CD14-positive monocyte (primary cell): Measurements from ENCODE around the gene CRB2. TPM values are rescaled to one million over a fixed set of nuclear protein-coding genes. Genes with fewer than 3 reads are reported as not detected.

ENCODE experiments used
- DNase-seq, 3 donors: peaks; one replicate each; pipeline ENCODE4 v3.0.0-alpha.2; 2011 to 2022
- H2AFZ ChIP-seq: 2 replicates; pipeline ENCODE4 v1.6.0; 2012; ENCODE audit warnings: mild to moderate bottlenecking, low read depth, low read length, inconsistent platforms; ENCODE audit not compliant: insufficient read depth, poor library complexity, severe bottlenecking
- H3K27ac ChIP-seq, 2 donors: 1 replicate in 1 of 2; 2 replicates in 1 of 2; pipeline ENCODE4 v1.5.1; 2012 to 2013; ENCODE audit warnings: low read length in 2 of 2, control low read depth in 1 of 2, inconsistent platforms in 1 of 2, low read depth in 1 of 2, mild to moderate bottlenecking in 1 of 2
- H3K27me3 ChIP-seq, 2 donors: one replicate each; pipeline versions ENCODE4 v1.6.0 to v1.6.1; 2011 to 2013; ENCODE audit warnings: low read length in 2 of 2; ENCODE audit not compliant: control insufficient read depth in 2 of 2, insufficient read depth in 2 of 2
- H3K36me3 ChIP-seq, 2 donors: replicated peaks in 1 of 2; 1 replicate in 1 of 2; 2 replicates in 1 of 2; pipeline versions ENCODE4 v1.5.1 to v1.6.1; 2012 to 2013; ENCODE audit warnings: low read length in 2 of 2, control low read depth in 1 of 2, inconsistent platforms in 1 of 2, mild to moderate bottlenecking in 1 of 2; ENCODE audit not compliant: insufficient read depth in 2 of 2, control insufficient read depth in 1 of 2
- H3K4me1 ChIP-seq, 2 donors: 1 replicate in 1 of 2; 2 replicates in 1 of 2; pipeline versions ENCODE4 v1.5.1 to v1.6.1; 2012 to 2013; ENCODE audit warnings: low read length in 2 of 2, control low read depth in 1 of 2, inconsistent platforms in 1 of 2, mild to moderate bottlenecking in 1 of 2, moderate library complexity in 1 of 2; ENCODE audit not compliant: insufficient read depth in 2 of 2, control insufficient read depth in 1 of 2
- H3K4me2 ChIP-seq: replicated peaks from 2 replicates; pipeline ENCODE3; 2012; ENCODE audit warnings: low read length, moderate library complexity, mild to moderate bottlenecking; ENCODE audit not compliant: poor library complexity, severe bottlenecking; ENCODE audit errors: extremely low read depth
- H3K4me3 ChIP-seq, 3 experiments: fragments of 200-600 bp in 1 of 3; sonication (generic) in 1 of 3; replicated peaks in 1 of 3; 1 replicate in 2 of 3; 2 replicates in 1 of 3; pipeline ENCODE4 v1.5.1; 2011 to 2013; ENCODE audit warnings: low read length in 3 of 3, mild to moderate bottlenecking in 3 of 3, control low read depth in 2 of 3, low read depth in 2 of 3, inconsistent platforms in 1 of 3, moderate library complexity in 1 of 3
- H3K79me2 ChIP-seq: 2 replicates; pipeline ENCODE4 v1.6.0; 2012; ENCODE audit warnings: mild to moderate bottlenecking, control low read depth, inconsistent platforms, low read length, moderate library complexity; ENCODE audit not compliant: insufficient read depth
- H3K9ac ChIP-seq: 2 replicates; pipeline ENCODE4 v1.6.0; 2017; ENCODE audit warnings: low read length, mild to moderate bottlenecking; ENCODE audit not compliant: insufficient read depth, poor library complexity, severe bottlenecking
- H3K9me3 ChIP-seq, 2 donors: replicated peaks in 1 of 2; 1 replicate in 1 of 2; 2 replicates in 1 of 2; pipeline versions ENCODE4 v1.5.1 to v1.6.1; 2012 to 2013; ENCODE audit warnings: low read length in 2 of 2, control low read depth in 1 of 2; ENCODE audit not compliant: control insufficient read depth in 1 of 2, insufficient read depth in 1 of 2
- H4K20me1 ChIP-seq: 2 replicates; pipeline ENCODE4 v1.6.0; 2012; ENCODE audit warnings: mild to moderate bottlenecking, low read length, control low read depth, moderate library complexity; ENCODE audit not compliant: insufficient read depth
- H3K27ac Mint-ChIP-seq, 7 donors: one replicate each; pipeline ENCODE4 v1.8.0; 2020; ENCODE audit warnings: mild to moderate bottlenecking in 7 of 7, mixed read lengths in 7 of 7, moderate library complexity in 6 of 7, inconsistent platforms in 2 of 7
- H3K27me3 Mint-ChIP-seq, 3 donors: one replicate each; pipeline ENCODE4 v1.8.0; 2021 to 2022; ENCODE audit warnings: low read depth in 3 of 3, mild to moderate bottlenecking in 3 of 3, mixed read lengths in 3 of 3, moderate library complexity in 3 of 3, inconsistent platforms in 1 of 3
- H3K36me3 Mint-ChIP-seq, 2 donors: one replicate each; pipeline ENCODE4 v1.8.0; 2020; ENCODE audit warnings: mixed read lengths in 2 of 2, inconsistent platforms in 1 of 2, mild to moderate bottlenecking in 1 of 2
- H3K4me1 Mint-ChIP-seq: one replicate; pipeline ENCODE4 v1.8.0; 2020; ENCODE audit warnings: mild to moderate bottlenecking, mixed read lengths
- H3K4me3 Mint-ChIP-seq, 2 donors: one replicate each; pipeline ENCODE4 v1.8.0; 2020; ENCODE audit warnings: mild to moderate bottlenecking in 2 of 2, mixed read lengths in 2 of 2, moderate library complexity in 1 of 2
- H3K9me3 Mint-ChIP-seq, 7 donors: one replicate each; pipeline ENCODE4 v1.8.0; 2020 to 2022; ENCODE audit warnings: mixed read lengths in 7 of 7, mild to moderate bottlenecking in 6 of 7, moderate library complexity in 6 of 7, inconsistent platforms in 2 of 7
- CTCF ChIP-seq: fragments of 200-600 bp; IDR thresholded peaks from one replicate; pipeline ENCODE4 v1.8.0; 2022; ENCODE audit warnings: antibody characterized with exemption, mild to moderate bottlenecking
- WGBS: methylation state at CpG from one replicate; pipeline ENCODE4 v1.1.5; 2013; ENCODE audit warnings: missing lambda C conversion rate; ENCODE audit not compliant: insufficient coverage; 5-methylcytosine and 5-hydroxymethylcytosine counted together
- intact Hi-C, 2 donors: fragments of 100-400 bp; cut with micrococcal nuclease; formaldehyde crosslinking; loops; one replicate each; pipeline versions ENCODE4 v1.15.0 to v1.15.1; 2023
- polyA plus RNA-seq, 3 donors: library from polyadenylated mRNA; depleted of rRNA in 1 of 3; unstranded in 2 of 3; stranded (reverse) in 1 of 3; fragments of 300-500 nt in 2 of 3; fragments of >200 nt in 1 of 3; fragmentation: Illumina TruSeq in 2 of 3; gene quantifications; 1 replicate in 2 of 3; 2 replicates in 1 of 3; pipeline ENCODE4 v1.2.3, GENCODE V29; 2012 to 2021

Gene CRB2
- polyA plus RNA-seq, 3 donors = not detected

GRCh38 chr9:123361731-123362510, 5.9 kb downstream of the CRB2 start:
- Histone ChIP-seq H3K27me3 (no peaks in the 10 kb centered on the region), H4K20me1 (no peaks in the 10 kb centered on the region), H3K36me3 (no peaks in the 10 kb centered on the region), H2AFZ (no peak overlapping the region), H3K4me2 (no peak overlapping the region), H3K9me3 (no peaks in the 10 kb centered on the region), H3K9ac (no peak overlapping the region), H3K4me3 (no peak overlapping the region), H3K4me1 (no peaks in the 10 kb centered on the region), H3K27ac (no peak overlapping the region), H3K79me2 (no peaks in the 10 kb centered on the region)
- Mint-ChIP-seq H3K9me3 (peaks cover 0 to 2% (median 0%) of the 10 kb centered on the region in 7 donors), H3K36me3 (no peaks in the 10 kb centered on the region), H3K4me1 (no peaks in the 10 kb centered on the region), H3K4me3 (no peak overlapping the region), H3K27ac (peak overlapping the region in 2 of 7 donors; percentile 54 to 63), H3K27me3 (peaks cover 10 to 21% (median 18%) of the 10 kb centered on the region in 3 donors)
- WGBS = 78% methylated on average over 6 of the region's 11 CpGs
- intact Hi-C loops = no loop called here
- no peak for DNase-seq
- TF ChIP-seq CTCF = no peak

GRCh38 chr9:123362856-123363255, 6.9 kb downstream of the CRB2 start:
- H3K36me3 ChIP-seq = no peaks in the 10 kb centered on the region
- TF ChIP-seq CTCF = no peak
- H3K9ac ChIP-seq = no peak overlapping the region
- Mint-ChIP-seq H3K9me3 (peaks cover 0 to 2% (median 0%) of the 10 kb centered on the region in 7 donors), H3K4me1 (no peaks in the 10 kb centered on the region), H3K27ac (no peak overlapping the region), H3K36me3 (no peaks in the 10 kb centered on the region), H3K27me3 (peaks cover 13 to 21% (median 21%) of the 10 kb centered on the region in 3 donors), H3K4me3 (no peak overlapping the region)
- H3K4me2 ChIP-seq = no peak overlapping the region
- H3K79me2 ChIP-seq = no peaks in the 10 kb centered on the region
- intact Hi-C loops = no loop called here
- H3K4me1 ChIP-seq = no peaks in the 10 kb centered on the region
- H2AFZ ChIP-seq = no peak overlapping the region
- no peak overlapping the region for H3K27ac ChIP-seq
- H3K27me3 ChIP-seq = no peaks in the 10 kb centered on the region
- H3K4me3 ChIP-seq = no peak overlapping the region
- DNase-seq = no peak
- no peaks in the 10 kb centered on the region for H4K20me1 ChIP-seq
- H3K9me3 ChIP-seq = no peaks in the 10 kb centered on the region
- WGBS = 95% methylated on average over 23 of the region's 23 CpGs
